NCI-H82 (cell line): ENCODE data around the gene TAS2R50.
"Not testable (repeated sequence)": the region's sequence is repeated elsewhere in the genome, so short reads cannot be mapped to it uniquely, and the experiment has no call there.

Experiments used
- DNase-seq: peaks from one replicate; lab custom pipeline; 2025; lab: John Stamatoyannopoulos, UW

The TAS2R50 gene, protein sequence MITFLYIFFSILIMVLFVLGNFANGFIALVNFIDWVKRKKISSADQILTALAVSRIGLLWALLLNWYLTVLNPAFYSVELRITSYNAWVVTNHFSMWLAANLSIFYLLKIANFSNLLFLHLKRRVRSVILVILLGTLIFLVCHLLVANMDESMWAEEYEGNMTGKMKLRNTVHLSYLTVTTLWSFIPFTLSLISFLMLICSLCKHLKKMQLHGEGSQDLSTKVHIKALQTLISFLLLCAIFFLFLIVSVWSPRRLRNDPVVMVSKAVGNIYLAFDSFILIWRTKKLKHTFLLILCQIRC

DNA sequence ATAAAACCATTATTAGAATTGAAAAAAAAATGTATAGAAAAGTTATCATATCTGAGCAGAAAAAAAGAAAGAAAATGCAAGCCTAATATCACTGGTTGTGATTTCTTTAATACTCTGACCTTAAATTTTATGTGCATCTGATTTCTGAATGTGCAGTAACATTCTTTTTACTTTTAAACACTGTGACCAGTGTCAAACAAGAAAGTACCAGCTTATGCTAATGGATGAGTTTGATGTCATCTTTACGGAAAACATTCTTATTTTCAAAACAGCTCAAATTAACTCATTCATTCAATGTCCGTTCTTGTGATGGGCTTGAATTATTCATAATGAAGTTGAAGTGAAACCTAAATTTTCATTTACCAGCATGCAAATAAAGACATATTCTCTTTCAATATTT, at the start of gene TAS2R50:
Gene TAS2R50 (minus strand): TSS at position 101 of the 400 bp plus-strand sequence. CDS start 52 bp downstream, at position 49.
- no peak for DNase-seq

DNA sequence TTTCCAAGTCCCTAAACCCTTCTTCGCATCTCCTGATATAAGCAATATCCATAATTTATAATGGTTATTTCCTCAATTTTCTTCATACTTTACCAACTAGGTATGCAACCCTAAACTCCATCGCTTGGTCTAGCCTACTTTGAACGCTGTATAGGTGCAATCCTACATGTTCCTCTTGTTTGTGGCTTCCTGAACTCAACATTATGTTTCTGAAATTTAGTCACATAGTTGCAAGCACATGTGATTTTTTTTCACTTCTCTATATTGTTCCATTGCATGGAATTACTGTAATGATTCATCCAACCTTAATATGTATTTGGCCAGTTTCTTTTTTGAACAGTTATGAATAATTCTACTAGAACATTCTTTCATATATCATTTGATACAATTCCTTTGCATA, 47.2 kb upstream of the TAS2R50 start:
- not testable (repeated sequence) for DNase-seq

DNA sequence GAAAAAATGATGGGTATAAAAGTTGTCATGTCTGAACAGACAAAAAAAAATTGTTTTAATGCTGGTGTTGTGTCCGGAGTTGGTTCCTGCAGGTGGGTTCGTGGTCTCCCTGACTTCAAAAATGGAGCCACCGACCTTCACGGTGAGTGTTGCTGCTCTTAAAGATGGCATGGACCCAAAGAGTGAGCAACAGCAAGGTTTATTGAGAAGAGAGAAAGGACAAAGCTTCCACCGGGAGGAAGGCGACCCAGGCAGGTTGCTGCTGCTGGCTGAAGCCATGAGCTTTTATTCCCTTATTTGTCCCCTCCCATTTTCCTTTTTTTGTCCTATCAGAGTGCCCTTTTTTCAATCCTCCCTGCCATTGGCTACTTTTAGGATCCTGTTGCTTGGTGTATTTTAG, 44.6 kb upstream of the TAS2R50 start, which contains the start of gene TAS2R31:
Gene TAS2R31 (minus strand): TSS at position 101 of the 400 bp plus-strand sequence. CDS start 72 bp downstream, at position 29.
- DNase-seq: no peak

DNA sequence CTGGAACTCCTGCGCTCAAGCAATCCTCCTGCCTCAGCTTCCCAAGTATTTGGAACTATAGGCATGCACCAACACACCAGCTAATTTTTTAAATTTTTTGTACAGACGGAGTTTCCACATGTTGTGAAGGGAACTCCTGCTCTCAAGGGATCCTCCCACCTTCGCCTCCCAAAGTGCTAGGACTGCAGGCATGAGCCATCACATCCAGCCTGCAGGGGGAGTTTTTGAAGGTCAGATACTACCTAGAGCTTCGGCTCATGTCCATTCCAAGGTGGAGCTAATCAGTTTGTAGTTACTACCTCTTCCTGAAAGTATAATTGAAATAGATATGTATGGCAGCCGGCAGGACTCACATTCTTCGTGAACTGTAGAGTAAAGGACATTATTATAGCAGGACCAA, 39.4 kb upstream of the TAS2R50 start:
- peak; percentile 22 for DNase-seq

DNA sequence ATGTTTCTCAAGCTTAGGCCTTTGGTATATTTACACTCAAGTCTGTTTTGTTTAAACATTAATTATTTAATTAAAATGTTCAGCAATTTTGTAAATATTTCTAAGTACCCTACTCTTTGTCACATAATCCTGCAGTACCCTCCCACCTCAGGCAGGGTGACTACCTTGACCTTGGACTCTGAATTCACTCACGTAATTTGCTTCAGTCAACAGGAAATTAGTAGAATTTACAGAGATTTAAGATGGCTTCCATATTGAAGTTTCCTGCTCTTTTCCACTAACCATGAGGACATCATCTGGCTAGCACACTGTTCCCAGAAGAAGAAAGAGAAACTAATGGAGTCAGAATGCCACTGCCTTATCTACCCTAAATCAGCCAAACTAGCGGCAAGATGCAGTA, 36.7 kb upstream of the TAS2R50 start:
- no peak for DNase-seq

DNA sequence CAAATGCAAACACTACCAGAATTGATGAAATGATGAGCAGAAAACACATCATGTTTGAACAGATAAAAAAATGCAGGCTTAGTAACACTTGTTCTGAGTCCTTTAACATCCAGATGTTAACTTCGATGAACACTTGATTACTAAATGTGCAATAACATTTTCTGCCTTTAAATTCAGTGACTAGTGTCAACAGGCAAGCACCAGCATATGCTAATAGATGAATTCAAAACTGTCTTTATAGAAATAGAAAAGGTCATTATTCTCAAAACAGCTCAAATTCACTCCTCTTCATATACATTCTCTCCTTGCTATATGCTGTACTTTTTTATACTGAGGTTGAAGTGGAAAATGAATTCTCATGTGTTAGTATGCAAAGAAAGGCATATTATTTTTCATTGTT, 35.8 kb upstream of the TAS2R50 start, which contains the start of gene TAS2R19:
Gene TAS2R19 (minus strand): TSS at position 101 of the 400 bp plus-strand sequence. CDS start 49 bp downstream, at position 52.
- DNase-seq: no peak

DNA sequence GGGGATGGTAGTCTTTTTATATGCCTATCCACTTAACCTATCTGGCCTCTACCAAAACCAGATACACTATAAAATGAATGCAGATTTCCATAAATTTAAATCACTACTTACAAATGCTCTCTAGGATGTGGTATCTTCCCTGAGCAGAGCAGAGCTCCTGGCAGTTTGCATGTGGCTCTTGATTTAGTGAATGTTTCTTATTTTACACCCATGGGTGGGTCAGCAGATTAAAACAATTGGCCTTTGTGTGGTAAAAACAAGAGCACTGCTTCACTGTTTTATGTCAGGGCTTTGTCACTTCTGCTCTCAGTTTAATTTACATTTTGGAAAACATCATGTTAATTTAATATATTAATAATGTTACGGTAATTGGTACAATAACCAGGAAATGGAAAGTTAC, 30.2 kb upstream of the TAS2R50 start:
- no peak for DNase-seq

DNA sequence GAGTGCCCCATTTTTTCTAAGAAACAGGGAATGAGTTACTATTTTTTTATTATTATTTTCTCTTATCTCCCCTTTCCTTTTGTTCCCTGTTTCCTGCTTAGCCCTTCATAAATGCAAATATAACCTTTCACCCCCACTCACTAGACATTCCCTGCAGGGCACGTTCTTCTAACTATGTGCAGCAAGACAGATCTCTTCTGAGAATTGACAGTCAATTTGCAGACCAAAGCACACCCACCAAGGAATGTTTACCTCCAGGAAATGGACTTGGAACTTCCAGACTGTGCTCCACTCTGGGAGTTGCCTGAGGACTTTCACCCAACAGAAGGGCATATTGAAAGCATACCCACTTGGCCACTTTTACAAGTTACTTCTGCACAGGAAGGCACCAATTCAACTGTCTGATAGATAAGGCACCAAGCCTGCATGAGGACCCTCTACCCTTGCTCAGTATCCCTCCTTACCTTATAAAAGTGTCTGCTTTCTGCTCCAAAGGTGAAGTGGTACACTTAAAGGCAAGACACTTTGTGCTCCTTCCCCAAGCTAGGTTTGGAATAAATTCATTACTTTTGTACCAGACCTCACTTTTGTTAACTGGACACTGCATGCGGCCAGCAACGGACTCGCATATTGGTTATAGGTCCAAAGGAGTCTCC, 29.2 kb upstream of the TAS2R50 start:
- DNase-seq: no peak

DNA sequence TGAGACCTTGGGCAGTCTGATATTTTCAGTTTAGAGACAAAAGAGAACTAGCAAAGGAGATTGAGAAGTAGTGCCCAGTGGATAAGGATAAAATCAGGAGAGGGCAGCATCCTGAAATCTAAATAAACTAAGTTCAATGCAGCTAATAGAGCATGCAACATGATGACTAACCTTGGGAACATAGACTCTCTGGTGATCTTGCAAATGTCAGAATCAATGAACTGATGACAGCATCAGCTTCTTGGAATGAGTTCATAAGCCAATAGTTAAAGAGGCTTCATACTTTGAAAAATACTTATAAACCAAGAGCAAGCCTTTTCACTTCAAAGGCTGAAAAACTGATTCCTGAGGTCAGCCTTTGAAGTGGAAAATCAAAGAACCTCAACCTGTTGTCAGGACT, 27.5 kb upstream of the TAS2R50 start:
- DNase-seq: no peak

DNA sequence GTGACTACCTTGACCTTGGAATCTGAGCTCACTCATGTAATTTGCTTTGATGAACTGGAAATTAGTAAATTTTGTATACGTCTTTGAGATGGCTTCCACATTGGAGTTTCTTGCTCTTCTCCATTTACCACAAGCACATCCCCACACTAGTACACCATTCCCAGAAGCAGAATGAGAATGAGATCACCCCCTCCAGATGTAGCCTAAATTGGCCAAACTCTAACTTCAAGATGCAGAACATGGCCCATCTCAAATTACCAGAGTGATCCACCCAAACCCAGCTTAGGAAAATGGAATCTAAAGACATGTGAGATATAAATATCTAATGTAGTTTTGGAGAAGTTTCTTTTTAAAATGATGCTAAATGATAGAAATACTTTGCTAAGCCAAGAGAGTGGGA, 20.9 kb upstream of the TAS2R50 start:
- no peak for DNase-seq

DNA sequence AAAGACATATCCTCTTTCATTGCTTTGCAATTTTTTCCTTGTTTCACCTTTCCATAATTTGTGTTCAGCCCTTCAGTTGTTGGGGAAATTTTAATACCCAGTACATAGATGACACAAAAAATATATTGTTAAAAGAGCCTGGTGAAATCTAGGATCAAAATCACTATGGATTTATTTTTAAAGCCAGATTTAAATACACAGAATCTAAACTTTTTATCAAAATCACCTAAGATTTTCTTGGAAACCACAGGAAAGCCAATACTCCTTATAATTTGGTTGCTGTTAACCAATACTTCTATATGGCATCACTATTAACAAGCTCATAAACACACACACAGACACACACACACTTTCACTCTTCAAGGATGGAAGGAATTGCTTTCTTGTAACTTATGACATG, 11.5 kb upstream of the TAS2R50 start, which contains the start of gene TAS2R20:
Gene TAS2R20 (minus strand): TSS at position 101 of the 400 bp plus-strand sequence. CDS start 429 bp downstream, outside the sequence.
- no peak for DNase-seq

DNA sequence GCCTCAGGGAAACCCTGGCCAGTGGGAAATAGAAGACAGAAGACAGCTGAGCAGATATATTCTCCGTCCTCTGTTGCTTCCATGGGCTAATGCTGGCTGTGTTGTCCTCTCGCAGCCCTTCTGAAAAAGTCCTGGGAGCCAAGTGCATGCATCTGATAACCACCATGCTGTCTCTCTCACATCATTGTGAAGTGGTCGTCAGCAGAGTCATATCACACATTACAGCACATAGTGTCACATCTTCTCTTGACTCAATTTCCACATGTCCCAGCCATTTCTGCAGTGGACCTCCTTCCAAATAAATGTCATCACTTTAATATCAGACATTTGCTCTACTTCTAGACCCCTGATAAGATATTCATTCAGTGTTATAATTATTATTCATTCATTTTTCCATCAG, 7.6 kb upstream of the TAS2R50 start:
- DNase-seq: no peak

DNA sequence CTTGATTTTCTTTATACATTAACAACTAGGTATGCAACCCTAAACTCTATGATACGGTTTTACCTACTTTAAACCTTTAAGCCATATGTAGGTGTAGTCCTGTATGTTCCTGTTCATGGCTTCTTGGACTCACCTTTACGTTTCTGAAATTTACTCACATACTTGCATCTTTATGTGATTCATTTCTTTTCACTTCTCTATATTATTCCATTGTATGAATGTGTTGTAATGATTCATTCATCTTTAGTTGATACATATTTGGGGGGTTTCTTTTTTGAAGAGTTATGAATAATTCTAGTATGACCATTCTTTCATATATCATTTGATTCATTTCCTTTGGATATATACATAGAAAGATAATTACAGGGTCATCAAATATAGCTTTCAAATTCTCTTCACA, 2.4 kb upstream of the TAS2R50 start:
- no peak for DNase-seq

DNA sequence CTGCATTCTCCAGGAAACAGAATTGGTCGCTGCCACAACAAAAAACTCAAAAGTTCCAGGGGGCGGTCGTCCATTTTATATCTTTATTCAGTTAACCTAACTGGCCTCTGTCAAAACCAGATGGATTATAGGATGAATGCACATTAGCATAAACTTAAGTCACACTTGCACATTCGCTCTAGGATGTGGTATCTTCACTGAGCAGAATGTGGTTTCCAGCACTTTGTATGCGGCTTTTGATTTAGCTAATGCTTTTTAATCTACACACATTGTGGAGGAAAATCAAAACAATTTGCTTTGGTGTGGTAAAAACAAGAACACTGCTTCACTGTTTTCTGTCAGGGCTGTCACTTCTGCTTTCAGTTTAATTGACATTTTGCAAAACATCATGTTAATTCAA, 4.5 kb downstream of the TAS2R50 start:
- no peak for DNase-seq

DNA sequence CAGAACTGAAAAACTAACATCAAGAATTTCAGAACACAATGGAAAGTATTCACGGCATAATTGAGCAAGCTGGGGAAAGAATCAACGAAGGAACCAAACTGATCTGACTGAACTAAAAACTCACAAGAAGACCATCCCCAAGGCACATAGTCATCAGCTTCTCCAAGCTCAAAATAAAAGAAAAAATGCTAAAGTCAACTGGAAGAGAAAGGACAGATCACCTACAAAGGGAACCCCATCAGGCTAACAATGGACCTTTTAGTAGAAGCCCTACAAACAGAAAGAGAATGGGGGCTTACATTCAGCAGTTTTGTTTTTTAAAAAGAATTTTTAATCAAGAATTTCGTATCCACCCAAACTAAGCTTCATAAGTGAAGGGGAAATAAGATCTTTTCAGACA, 11.7 kb downstream of the TAS2R50 start:
- DNase-seq: no peak

DNA sequence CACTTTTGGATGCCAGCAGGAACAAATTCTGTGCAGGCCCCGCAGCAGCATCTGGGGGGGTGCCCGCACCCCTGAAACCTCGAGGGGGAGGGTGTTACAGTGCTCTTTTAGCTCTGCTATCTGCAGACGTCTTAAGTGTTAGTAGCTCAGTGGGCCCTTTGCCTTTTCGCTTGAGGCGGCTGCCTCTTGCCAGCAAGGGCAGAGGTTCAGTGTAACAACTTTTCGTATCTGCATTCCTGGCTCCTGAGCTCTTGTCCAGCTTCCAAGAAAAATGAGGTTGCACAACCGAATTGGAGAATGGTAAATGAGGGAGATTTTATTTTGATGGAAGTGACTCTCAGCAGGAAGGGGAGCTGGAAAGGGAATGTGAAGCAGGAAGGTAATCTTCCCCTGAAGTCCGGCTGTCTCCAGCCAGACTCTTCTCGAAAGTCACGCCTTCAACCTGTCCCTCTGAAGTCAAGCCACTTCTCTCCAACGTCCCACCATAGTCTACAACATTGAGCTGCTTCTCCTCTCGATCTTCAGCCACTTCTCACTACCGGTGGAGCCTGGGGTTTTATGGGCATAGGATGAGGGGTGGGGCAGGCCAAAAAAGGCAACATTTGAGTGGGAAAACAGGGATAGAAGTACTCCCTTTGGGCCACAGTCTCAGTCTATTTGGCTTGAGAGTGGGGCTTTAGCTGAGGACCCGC, 17.8 kb downstream of the TAS2R50 start:
- no peak for DNase-seq

DNA sequence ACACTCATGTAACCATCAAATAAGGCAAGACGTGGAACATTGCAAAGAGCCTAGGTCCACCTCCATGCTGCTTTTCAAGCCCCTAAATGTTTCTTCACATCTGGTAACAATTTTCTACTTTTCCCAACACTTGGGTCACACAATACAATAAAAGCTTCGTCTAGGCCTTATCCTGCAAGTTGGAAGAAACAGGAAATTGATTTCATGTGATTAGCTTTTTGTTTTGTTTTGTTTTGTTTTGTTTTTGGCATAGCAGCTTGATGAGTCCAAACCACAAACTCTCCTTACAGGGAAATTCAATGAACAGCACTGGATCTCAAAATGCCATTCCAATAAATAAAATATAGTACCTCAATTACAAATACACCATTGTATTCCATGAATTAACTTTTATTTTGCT, 19.3 kb downstream of the TAS2R50 start:
- no peak for DNase-seq

DNA sequence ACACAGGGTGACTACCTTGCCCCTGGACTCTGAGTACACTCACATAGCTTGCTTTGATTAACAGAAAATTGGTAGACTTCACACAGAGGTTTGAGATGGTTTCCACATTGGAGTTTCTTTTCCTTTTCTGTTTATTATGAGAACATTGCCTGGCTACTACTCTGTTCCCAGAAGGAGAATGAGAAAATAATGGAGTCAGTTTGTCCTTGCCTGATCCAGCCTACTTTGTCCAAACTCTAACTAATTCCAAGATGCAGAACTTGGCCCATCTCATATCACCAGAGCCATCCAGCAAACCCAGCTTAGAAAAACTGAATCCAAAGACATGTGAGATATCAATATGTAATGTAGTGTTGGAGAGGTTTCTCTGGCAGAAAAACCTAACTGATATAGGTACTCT, 20.4 kb downstream of the TAS2R50 start:
- DNase-seq: no peak

DNA sequence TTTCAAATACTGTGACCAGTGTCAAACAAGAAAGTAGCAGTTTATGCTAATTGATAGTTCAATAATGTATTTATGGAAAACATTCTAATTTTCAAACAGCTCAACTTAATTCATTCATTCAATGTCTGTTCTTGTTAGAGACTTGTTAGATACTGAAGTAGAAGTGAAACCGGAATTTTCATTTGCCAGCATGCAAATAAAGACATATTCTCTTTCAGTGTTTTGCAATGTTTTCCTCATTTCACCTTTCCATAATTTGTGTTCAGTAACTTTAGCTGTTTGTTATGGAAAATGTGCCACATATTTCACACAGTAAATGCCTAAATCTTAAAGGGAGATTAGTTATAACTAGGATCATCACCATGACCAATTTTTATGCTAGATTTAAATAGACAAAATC, 21.2 kb downstream of the TAS2R50 start:
- no peak for DNase-seq

DNA sequence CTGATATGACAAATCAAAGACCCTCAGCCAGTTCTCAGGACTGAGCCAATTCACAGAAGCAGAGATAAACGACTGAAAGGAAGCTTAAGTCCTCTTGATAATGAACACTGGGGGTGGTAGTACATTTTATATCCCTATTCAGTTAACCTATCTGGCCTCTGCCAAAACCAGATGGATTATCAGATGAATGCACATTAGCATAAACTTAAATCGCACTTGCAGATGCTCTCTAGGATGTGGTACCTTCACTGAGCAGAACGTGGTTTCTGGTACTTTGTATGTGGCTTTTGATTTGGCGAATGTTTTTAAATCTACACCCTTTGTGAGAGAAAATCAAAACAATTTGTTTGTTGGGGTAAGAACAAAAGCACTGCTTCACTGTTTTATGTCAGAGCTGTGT, 26.5 kb downstream of the TAS2R50 start:
- no peak for DNase-seq

DNA sequence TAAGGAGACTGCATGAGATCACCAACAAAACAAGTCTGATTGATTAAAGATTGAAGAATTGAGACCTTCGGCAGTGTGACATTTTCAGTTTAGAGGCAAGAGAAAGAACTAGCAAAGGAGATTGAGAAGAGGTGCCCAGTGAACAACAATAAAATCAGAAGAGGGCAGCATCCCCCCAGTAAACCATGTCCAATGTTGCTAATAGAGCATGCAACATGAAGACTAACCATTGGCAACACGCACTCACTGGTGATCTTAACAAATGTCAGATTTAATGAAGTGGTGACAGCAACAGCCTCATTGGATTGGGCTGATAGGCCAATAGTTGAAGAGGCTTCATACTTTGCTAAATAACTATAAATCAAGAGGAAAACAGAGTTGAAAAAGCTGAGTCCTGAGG, 26.9 kb downstream of the TAS2R50 start:
- no peak for DNase-seq

DNA sequence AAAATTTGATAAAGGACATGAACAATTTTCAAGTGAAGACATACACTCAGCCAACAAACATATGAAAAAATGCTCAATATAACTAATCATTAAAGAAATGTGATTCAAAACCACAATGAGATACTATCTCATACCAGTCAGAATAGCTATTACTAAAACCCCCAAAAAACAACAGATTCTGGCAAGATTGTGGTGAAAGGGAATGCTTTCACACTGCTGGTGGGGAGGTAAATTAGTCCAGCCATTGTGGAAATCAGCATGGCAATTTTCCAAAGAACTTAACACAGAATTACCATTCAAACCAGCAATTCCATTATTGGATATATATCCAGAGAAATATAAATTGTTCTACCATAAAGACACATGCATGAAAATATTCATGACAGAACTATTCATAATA, 29.0 kb downstream of the TAS2R50 start:
- DNase-seq: no peak

DNA sequence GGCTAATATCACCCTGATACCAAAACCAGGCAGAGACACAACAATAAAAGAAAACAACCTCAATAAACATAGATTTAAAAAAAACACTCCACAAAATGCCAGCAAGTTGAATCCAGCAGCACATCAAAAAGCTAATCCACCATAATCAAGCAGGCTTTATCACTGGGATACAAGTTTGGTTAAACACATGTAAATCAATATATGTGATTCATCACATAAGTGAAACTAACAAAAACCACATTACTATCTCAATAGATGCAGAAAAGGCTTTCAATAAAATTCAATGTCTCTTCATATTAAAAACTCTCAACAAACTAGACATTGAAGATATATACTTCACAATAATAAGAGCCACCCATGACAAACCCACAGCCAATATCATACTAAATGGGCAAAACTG, 30.6 kb downstream of the TAS2R50 start:
- no peak for DNase-seq
